Amniotic epithelial cell (primary cell): ENCODE measurements around the gene GFOD1.
"Not testable (repeated sequence)": the region's sequence is repeated elsewhere in the genome, so short reads cannot be mapped to it uniquely, and the experiment has no call there.

Source experiments
- DNase-seq: peaks from one replicate; pipeline ENCODE4 v3.0.0-alpha.2; 2010; ENCODE audit warnings: low read depth

Gene GFOD1

DNA sequence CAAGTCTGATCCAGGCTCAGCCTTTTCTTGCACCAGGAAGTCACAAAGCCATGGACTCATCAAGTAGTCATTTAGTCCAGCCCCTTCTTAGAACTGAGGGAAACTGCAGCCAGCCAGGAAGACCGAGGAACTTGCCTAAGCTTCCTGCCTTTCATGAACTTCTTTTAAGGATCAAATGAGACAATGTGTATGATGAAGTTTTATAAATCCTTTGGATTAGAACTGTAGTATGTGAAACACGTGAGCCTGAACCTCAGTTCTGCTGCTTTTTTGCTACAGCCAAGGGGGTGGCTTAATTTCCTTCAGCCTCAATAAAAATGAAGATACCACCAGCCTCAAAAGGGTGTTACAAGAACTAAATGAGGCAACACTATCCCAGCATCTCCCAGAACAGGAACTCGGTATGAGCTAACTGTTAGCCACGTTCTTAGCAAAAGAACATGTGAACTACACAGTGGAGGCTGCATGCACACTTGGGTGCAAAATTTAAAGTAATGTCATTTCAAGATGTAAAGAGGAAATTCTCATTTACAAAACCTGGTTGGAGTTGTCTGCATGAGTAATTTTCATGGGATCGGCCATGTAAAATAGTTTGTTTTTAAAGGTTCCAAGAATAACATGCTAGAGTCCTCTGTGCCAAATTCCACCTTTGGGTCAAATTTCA, 83.0 kb downstream of the GFOD1 start:
- no peak for DNase-seq

- DNase-seq = no peak
These were observed 84.7 kb downstream of the GFOD1 start for GRCh38 chr6:13402711-13403110.

GRCh38 chr6:13400772-13401171, 86.6 kb downstream of the GFOD1 start:
- no peak for DNase-seq

DNA sequence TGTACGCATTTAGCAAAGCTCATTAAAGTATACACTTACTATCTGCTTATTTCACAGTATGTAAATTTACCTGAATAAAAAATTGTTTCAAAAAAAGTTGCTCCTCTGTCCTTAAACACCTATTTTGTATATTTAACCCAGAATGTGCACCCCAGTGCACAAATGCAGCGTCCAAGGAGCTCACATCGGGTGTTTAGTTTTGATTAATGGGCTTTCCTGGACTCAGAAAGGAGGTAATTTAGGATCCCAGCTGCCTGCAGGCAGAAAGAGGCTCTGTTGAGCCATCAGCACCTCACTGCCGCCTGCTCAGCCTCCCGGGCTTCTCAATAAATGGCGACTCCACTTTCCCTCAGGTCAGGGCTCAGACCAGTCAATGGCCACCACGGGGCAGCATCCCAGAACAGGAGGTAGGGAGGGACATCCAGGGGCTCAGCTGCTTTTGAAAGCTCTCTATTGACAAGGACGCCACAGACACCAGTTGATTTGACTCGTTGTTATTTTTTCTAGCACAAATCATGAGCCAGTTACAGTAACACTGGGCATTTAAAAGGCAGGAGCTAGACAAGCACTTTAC, 88.9 kb downstream of the GFOD1 start:
- DNase-seq = no peak

DNA sequence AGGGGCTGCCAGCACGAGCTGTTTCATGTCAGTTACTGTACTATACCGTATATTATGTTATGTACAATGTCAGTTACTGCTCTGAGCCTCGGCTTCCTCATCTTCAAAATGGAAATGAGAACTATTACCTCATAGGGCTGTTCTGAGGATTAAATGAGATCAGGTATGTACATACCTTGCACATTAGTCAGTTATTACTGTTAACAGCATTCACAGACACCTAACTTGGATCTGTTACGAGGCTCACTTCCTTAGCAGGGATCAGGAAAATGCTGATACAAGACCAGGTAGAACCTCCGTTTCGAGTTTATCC, 89.4 kb downstream of the GFOD1 start:
- no peak for DNase-seq

DNA sequence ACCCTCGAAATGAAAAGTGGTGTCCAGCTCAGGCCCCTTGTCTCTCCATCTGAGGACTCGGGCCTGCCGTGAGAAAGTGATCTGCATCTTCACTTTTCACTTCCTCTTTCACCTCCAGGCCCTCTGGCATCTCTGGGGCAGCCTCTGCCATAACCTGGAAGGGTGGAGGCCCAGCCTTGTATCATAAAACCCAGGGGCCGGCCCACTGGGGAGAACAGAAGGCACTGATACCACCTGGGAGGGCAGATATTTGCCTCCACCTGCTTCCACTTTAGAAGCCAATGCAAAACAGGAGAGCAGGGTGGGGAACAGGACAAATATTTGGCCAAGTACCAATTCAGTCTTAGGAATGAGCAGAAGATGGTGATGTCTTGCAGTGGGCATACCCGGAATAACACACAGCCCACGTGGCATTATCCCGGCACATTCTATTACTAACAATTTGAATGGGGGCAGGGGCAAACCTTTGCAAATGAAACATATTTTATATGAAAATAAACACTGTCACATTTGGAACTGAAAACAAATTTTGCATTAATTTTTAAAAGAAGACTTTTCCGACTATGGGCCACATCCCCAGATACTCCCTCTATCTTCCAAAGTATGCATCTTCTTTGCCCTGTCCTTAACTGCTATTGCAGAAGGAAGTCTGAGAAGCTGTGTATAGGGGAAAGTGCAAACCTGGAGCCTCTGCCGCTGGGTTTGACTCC, 89.9 kb downstream of the GFOD1 start:
- DNase-seq = no peak

GRCh38 chr6:13396241-13396792, 91.1 kb downstream of the GFOD1 start:
- no peak for DNase-seq

DNA sequence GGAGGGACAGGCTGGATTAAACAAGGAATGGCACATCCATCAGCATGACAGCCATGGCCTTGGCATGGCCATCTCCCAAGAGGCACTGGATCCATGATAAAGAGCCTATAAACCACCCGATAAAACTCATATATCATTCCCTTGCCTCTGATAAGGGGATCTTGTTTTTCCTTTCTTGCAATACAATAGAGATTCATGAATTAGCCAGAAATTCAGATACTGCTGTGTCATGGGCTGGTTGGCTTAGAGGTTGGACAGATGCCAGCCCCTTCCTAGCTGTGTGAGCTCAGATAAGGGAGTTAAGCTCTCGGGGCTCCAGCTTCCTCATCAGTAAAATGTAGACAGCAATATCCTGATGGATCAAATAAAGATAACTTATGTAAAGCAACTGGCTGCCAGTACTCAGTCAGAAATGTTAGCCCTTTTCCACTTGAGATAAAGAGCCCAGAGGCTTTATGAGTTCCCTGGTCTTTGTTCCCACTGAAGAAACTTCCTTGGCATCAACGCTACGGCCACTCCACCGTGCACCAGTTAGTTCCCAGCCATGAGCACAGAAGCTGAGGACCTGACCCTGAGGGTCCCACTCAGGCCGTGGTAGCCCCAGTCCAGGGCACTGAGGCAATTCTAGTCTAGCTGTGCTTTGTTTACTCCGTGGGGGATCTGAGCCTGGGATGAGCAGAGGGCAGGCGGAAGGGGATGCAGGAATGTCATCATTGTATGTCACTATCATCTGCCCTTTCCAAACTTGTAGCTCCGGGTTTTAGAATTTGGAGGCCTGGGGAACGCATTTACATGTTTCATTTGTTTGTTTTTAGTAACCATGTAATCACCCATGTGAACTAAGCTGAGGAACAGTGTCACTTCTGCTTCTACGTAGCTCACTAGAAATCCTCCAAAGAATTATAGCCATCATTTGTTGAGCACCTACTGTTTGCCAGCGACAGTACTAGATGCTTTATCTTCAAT, 91.8 kb downstream of the GFOD1 start:
- peak; percentile 98 for DNase-seq

DNA sequence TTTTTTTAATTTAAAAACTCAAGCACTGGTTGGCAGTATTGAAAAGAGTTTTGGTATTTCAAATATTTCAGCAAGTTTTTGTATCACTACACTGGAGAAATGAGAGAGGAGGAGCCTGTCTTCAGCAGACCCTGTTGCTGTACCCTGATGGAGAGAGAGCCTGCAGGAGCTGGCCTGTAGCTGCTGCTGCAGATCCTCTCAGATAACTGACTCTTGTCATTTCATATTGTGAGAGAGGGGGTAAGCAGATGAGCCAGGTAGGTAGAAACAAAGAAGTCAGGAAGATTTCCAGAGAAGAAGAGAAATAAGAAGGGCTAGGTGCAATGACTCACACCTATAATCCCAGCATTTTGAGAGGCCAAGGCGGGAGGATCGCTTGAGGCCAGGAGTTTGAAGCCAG, 94.9 kb downstream of the GFOD1 start:
- no peak for DNase-seq

DNA sequence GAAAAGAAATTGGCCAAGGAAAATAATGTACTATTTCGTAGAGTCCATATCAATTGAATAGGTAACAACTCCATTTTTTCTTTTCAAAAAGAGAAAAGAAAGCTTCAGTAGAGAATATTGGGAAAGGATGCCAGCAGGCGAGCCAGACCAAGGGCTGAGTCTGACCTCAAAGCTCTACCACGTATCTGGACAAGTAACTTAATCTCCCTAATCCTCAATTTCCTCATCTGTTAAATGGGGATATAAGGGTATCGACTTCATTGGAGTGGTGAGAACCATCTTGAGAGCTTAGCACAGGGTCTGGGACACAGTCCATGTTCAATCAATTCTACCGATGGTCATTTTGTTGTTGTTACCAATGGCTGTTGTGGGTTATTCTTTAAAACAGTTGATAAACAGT, 95.9 kb downstream of the GFOD1 start:
- no peak for DNase-seq

DNA sequence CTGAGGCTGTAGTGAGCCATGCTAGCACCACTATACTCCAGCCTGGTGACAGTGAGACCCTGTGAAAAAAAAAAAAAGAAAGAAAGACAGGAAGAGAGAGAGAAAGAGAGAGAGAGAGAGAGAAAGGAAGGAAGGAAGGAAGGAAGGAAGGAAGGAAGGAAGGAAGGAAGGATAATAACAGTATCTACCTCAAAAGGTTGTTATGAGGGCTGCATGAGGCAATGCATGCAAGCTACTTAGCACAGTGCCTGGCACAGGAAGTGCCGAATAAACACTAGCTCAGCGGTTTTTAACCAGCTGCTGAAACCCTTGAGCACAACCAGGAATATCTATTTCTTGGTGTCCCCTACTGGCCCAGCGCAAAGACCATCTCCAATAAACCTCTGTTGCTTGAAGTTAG, 96.7 kb downstream of the GFOD1 start:
- no peak for DNase-seq

DNA sequence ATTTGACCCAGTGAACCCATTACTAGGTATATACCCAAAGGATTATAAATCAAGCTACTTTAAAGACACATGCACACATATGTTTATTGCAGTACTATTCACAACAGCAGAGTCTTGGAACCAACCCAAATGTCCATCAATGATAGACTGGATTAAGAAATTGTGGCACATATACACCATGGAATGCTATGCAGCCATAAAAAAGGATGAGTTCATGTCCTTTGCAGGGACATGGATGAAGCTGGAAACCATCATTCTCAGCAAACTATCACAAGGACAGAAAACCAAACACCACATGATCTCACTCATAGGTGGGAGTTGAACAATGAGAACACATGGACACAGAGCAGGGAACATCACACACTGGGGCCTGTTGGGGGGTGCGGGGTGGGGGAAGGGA, 98.2 kb downstream of the GFOD1 start:
- not testable (repeated sequence) for DNase-seq

GRCh38 chr6:13388769-13389168, 98.6 kb downstream of the GFOD1 start:
- not testable (repeated sequence) for DNase-seq

GRCh38 chr6:13384966-13385365, 102.4 kb downstream of the GFOD1 start:
- DNase-seq = no peak

- no peak for DNase-seq
These were observed 102.9 kb downstream of the GFOD1 start for GRCh38 chr6:13384506-13384905.

DNA sequence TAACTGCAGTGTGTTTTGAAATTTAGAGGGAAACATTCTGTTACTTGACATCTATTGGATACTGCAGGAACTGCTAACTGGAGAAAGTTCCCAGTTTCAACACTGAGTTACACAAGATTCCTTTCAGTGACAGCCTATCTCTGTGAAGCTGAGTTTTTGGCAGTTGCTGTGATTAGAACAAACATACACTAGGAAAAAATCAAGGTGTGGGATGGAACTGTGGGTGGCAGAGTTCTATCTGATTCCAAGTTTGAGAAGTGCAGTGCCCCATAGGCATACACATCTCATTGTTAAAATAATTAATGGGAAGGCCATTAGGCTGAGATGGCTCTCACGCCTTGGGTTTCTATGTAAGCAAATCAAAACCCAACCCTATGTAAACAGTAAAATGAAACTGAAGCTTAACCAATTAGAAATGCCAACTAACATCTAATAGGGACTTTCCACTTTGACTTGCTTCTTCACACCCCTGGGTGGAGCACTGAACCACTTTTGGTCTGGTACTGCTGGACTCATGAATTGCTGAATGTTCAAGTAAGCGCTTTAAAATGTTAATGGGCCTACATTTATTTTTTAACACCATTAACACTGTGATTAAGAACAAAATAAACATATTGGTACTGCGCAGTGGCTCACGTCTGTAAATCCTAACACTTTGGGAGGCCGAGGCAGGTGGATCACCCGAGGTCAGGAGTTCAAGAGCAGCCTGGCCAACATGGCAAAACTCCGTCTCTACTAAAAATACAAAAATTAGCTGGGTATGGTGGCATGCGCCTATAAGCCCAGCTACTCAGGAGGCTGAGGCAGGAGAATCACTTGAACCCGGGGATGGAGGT, 103.9 kb downstream of the GFOD1 start:
- peak; percentile 64 for DNase-seq

GRCh38 chr6:13380761-13381160, 106.6 kb downstream of the GFOD1 start:
- DNase-seq = peak; percentile 42

DNA sequence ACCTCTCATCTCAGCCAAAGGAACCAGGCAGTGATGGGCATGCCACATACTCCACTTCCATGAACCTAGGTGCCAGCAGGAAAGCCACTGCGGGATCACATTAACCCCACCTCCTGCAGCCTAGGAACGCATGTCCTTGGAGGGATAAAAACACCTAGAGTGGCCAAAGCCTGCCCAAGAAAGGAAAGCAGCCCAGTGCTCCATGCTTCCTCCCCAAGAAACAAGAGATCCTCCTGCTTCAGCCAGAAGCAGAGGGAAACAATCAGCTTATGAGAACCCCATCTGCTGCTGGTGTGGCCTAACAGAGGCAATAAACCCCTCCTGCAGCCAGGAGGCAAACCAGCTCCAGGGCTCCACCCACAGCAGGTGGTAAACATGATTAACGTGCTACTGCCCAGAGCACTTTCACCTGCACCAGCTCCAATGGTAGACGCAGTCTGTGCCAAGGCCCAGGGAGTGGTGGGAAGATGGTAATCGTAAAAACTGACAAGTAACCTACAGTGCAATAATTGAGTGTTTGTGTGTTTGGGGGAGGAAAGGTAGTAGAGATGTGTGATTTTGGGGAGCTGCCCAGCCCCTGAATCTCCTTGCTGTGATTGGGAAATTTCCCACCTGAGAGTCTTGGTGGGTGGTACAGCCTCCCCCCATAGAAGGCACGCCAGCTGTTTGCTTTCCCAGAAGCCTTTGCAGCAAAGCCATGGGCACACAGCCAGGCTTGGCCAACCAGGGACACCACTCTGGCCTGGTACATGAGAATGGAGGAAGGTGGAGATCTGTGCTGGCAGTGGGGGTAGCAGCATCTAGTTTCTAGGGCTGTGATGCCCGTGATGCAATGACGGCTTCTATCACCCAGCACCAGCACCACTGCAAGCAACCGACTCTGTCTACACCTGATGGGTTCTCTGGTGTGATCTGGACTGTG, 108.5 kb downstream of the GFOD1 start:
- no peak for DNase-seq

GRCh38 chr6:13377054-13377758, 110.2 kb downstream of the GFOD1 start:
- DNase-seq = no peak
